ENCODE results near the gene MAL. TPM values are rescaled to one million over a fixed set of nuclear protein-coding genes. Genes with fewer than 3 reads are reported as not detected.

The MAL gene
- polyA plus RNA-seq, 1 donor from 2014 or later: not detected

DNA sequence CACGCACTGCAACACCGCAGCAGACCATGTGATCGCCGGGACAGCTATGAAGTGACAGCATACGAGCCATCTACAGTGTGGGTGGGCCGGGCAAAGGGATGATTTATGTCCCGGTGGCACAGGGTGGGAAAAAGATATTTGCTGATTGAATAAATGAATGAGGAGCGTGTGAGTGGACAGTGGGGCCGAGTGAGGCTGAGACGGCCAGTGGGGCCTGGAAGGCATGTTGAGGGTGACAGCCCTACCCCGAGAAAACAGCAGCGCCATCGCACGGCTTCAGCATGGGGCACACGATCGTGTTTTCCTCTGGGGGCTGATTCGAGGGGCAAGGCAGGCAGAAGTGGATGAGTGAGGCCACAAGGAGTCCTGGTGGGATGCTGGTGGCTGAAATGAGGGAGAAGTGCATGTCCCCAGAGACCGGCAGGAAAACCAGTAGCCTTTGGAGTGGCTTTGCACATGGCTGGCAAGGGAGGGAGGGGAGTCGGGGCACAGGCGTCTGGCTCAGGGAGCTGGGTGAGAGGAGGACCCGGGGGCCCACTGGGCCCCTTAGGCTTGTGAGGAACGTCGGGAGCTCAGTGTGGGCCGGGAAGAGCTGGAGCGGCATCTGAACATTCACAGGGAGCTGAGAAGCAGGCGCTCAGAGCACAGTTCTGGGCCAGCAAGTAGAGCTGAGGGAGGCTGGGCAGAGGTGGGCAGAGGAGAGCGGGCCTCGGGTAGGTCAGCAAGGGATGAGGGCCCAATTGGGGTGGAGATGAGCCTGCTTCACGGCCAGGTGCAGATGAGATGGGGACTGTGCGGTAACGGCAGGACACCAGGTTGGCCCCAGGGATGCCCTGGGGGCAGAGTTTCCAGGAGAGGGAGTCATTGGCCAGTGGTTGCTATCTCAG is 32.1 kb upstream of the MAL start:
- Histone ChIP-seq H3K27ac (ENCODE audit: low read length) (no peak overlapping the region), H3K79me2 (replicated peaks; ENCODE audit: insufficient read depth, low read length) (no peaks in the 10 kb centered on the region), H3K27me3 (ENCODE audit: insufficient read depth, low read depth, low read length) (no peaks in the 10 kb centered on the region), H2AFZ (ENCODE audit: low read depth, low read length) (no peak overlapping the region), H4K20me1 (ENCODE audit: insufficient read depth) (no peaks in the 10 kb centered on the region), H3K36me3 (ENCODE audit: insufficient read depth, low read length) (no peaks in the 10 kb centered on the region), H3K9ac (ENCODE audit: low read length) (no peak overlapping the region), H3K4me3 (ENCODE audit: low read length) (no peak overlapping the region), H3K9me2 (ENCODE audit: insufficient read depth, low read length) (no peaks in the 10 kb centered on the region), H3F3A (ENCODE audit: insufficient read depth, low read length, poor library complexity, severe bottlenecking) (no peaks in the 10 kb centered on the region), H3K4me2 (ENCODE audit: low read length) (no peak overlapping the region), H3K9me3 (ENCODE audit: low read length) (peaks cover 3% of the 10 kb centered on the region)
- TF ChIP-seq SMC3 (conservative IDR thresholded peaks at IDR 0.05; ENCODE audit: poor library complexity) (no peak), POLR2AphosphoS5 (IDR thresholded peaks at IDR 0.05) (no peak), TAF1 (IDR thresholded peaks at IDR 0.05; ENCODE audit: low read depth) (no peak), EZH2 (IDR thresholded peaks at IDR 0.05; ENCODE audit: borderline replicate concordance, insufficient read depth, low read length, poor library complexity, severe bottlenecking) (no peak), RAD21 (conservative IDR thresholded peaks at IDR 0.05) (no peak), EP300 (conservative IDR thresholded peaks at IDR 0.05; ENCODE audit: poor library complexity, severe bottlenecking) (no peak), MXI1 (conservative IDR thresholded peaks at IDR 0.05; ENCODE audit: poor library complexity, severe bottlenecking) (no peak)
- TF ChIP-seq, protein P1, sequence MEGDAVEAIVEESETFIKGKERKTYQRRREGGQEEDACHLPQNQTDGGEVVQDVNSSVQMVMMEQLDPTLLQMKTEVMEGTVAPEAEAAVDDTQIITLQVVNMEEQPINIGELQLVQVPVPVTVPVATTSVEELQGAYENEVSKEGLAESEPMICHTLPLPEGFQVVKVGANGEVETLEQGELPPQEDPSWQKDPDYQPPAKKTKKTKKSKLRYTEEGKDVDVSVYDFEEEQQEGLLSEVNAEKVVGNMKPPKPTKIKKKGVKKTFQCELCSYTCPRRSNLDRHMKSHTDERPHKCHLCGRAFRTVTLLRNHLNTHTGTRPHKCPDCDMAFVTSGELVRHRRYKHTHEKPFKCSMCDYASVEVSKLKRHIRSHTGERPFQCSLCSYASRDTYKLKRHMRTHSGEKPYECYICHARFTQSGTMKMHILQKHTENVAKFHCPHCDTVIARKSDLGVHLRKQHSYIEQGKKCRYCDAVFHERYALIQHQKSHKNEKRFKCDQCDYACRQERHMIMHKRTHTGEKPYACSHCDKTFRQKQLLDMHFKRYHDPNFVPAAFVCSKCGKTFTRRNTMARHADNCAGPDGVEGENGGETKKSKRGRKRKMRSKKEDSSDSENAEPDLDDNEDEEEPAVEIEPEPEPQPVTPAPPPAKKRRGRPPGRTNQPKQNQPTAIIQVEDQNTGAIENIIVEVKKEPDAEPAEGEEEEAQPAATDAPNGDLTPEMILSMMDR (IDR thresholded peaks at IDR 0.05; ENCODE audit: poor library complexity, severe bottlenecking): no peak
- TF ChIP-seq, protein P2, sequence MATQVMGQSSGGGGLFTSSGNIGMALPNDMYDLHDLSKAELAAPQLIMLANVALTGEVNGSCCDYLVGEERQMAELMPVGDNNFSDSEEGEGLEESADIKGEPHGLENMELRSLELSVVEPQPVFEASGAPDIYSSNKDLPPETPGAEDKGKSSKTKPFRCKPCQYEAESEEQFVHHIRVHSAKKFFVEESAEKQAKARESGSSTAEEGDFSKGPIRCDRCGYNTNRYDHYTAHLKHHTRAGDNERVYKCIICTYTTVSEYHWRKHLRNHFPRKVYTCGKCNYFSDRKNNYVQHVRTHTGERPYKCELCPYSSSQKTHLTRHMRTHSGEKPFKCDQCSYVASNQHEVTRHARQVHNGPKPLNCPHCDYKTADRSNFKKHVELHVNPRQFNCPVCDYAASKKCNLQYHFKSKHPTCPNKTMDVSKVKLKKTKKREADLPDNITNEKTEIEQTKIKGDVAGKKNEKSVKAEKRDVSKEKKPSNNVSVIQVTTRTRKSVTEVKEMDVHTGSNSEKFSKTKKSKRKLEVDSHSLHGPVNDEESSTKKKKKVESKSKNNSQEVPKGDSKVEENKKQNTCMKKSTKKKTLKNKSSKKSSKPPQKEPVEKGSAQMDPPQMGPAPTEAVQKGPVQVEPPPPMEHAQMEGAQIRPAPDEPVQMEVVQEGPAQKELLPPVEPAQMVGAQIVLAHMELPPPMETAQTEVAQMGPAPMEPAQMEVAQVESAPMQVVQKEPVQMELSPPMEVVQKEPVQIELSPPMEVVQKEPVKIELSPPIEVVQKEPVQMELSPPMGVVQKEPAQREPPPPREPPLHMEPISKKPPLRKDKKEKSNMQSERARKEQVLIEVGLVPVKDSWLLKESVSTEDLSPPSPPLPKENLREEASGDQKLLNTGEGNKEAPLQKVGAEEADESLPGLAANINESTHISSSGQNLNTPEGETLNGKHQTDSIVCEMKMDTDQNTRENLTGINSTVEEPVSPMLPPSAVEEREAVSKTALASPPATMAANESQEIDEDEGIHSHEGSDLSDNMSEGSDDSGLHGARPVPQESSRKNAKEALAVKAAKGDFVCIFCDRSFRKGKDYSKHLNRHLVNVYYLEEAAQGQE (IDR thresholded peaks at IDR 0.05; ENCODE audit: borderline replicate concordance): no peak

DNA sequence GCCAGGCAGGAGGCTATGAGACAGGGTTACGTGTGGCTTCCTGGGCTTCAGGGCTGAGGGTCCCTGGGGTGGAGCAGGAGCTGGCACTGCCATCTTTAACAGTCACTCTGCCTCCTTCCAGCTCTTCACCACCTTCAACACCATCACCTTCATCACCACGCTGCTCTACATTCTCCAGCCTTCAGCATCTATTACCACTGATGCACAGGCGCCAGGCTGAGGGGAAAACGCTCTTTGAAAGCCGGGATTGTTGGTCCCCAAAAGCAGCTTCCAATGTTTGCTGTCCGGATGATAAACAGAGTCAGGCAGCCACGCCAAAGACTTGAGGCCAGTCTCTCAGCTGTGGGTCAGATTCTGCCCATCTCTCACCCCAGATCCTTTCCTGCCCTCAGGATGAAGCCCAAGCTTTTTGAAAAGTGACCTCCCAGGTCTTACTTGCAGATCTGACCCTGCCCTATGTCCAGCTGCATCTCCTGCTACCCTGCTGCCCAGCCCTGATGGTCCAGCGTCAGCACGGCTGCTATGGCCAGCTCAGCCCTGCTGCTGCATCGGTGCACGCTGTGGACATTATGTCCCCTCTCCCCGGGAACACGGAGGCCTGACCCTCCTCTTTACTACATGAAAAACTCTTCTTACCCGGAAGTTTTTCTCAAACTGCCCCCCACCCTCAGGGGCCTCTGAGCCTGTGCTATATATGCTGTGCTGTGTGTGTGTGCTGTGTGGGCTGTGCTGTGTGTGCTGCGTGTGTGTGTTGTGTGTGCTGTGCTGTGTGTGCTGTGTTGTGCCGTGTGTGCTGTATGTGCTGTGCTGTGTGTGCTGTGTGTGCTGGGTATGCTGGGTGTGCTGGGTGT is 31.2 kb upstream of the MAL start:
- H3K27me3 ChIP-seq (ENCODE audit: insufficient read depth, low read depth, low read length): no peaks in the 10 kb centered on the region
- no peak overlapping the region for H3K9ac ChIP-seq (ENCODE audit: low read length)
- no peak overlapping the region for H3K27ac ChIP-seq (ENCODE audit: low read length)

More for the DNA sequence above, 31.2 kb upstream of the MAL start:
- no peak for TF ChIP-seq EZH2 (IDR thresholded peaks at IDR 0.05; ENCODE audit: borderline replicate concordance, insufficient read depth, low read length, poor library complexity, severe bottlenecking)
- no peak for TF ChIP-seq TAF1 (IDR thresholded peaks at IDR 0.05; ENCODE audit: low read depth)
- TF ChIP-seq SMC3 (conservative IDR thresholded peaks at IDR 0.05; ENCODE audit: poor library complexity): no peak
- TF ChIP-seq POLR2AphosphoS5 (IDR thresholded peaks at IDR 0.05): no peak
- no peak for TF ChIP-seq MXI1 (conservative IDR thresholded peaks at IDR 0.05; ENCODE audit: poor library complexity, severe bottlenecking)
- H3K79me2 ChIP-seq (replicated peaks; ENCODE audit: insufficient read depth, low read length): no peaks in the 10 kb centered on the region
- peaks cover 3% of the 10 kb centered on the region for H3K9me3 ChIP-seq (ENCODE audit: low read length)
- no peak overlapping the region for H3K4me2 ChIP-seq (ENCODE audit: low read length)
- no peak overlapping the region for H2AFZ ChIP-seq (ENCODE audit: low read depth, low read length)
- no peaks in the 10 kb centered on the region for H3K36me3 ChIP-seq (ENCODE audit: insufficient read depth, low read length)
- H3F3A ChIP-seq (ENCODE audit: insufficient read depth, low read length, poor library complexity, severe bottlenecking): no peaks in the 10 kb centered on the region
- no peaks in the 10 kb centered on the region for H3K9me2 ChIP-seq (ENCODE audit: insufficient read depth, low read length)
- H4K20me1 ChIP-seq (ENCODE audit: insufficient read depth): no peaks in the 10 kb centered on the region
- no peak overlapping the region for H3K4me3 ChIP-seq (ENCODE audit: low read length)

All from neural cell (in vitro differentiated cells).